Measurements from ENCODE around the gene DTYMK.

The DTYMK gene

DNA sequence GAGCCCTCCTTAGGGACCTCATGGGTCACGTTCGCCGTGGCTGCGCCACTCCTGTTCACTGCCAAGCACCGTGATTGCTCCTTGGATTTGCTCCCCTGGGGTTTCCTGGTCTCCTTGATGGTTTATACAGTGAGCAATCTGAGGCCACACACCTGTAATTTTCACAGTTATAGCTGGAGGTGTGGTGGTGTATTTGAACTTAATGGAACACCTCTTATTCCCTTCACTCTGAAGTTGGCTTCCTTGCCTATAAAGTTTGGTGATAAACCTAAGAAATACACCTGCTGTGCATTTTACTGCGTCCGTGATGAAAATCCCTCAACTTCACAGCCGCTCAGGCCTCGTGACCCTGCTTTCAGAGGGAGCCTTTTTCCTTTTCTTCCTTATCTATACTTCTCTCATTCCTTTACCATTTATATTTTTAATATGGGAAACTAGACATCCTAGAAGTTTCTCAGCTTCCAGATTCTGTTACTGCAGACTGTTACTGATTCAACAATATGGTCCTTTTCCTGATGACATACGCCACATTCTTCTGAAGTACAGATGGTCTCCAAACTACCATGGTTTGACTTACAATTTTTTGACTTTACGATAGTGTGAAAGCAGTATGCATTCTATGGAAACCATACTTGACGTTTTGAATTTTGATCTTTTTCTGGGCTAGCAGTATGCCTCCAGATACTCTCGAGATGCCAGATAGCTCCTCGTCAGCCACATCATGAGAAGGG is 40.5 kb downstream of the DTYMK start:
- DNase-seq: no peak

DNA sequence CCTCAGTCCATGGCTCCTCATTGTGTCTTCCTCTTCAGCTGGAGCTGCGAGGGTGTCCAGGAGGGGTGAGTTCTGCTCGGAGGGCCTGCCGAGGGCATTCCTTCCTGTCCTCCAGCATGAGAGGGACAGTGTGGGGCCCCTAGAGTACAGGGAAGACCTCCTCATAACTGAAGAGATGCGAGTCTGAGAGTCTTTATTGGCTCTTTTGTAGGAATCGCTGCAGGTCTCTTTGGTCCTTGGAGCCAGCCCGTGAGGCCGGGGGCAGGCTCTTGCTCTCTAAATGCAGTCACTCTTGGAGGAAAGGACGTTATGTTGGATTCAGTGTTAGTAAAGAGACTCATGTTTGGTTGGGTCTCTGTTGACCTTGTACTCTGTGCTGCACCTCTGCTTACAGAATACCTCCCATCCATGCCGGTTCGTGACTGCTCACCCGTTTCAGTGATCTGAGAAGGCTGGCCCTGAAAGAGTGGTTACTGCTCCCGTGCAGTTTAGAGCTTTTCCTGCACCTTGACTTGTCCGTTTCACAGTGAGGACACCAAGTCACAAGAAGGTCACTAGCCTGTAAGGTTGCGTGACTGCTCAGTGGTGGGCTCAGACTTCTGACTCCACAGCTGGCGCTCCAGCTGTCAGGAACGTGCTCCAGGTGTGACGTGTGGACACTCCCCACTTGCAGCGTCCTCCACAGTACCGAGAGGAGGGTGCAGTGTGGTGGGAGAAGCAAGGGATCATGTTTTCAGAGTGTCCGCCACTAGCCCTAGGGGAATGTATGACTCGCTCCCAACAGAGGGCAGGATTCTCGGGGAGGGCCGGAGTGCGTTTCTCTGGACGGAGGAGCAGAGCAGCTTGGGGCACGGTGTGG is 41.3 kb downstream of the DTYMK start:
- DNase-seq: no peak

DNA sequence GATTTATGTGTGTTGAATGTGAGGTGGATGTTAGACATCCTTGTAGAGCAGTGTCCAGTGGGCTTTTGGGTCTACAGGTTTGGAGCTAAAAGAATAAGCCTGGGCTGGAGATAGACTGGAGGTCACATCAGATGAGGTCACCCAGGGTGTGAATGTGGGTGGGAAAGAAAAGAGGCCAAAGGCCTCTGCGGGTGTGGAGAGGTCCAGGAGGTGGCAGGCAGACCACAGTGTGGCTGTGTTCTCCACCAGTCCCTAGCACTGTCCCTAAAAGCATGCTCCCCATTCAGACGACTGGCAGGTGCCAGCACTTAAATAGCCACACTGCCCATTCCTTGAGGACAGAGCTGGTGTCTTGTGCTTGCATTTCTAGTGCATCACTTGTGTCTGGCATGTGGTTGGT is 45.0 kb downstream of the DTYMK start:
- no peak for DNase-seq

DNA sequence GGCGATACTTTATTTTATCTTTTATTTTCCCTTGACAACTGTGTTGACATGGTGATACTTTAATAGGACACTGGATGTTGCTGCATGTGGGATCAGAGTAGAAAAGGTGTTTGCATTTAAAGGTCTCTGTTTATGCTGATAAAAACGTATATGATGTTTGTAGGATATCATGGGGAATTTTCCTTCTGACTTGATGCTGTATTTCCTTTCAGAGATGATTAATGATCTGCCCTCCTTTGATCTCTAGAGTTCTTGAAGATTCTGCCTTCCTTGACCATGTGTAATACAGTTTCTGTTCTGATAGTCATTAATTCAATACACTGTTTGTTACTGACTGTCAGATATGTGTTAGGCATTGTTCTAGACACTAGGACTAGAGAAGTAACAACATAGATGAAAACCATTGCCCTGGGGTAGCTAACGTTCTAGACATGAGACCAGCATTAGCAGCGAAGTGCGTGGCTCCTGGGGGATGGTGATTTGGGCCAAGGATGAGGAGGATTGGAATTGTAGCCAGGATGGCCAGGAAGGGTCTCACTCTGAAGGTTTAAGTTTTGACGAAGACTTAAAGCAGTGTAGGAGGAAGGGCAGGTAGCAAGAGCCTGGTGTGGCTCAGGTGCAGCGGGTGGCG is 46.3 kb downstream of the DTYMK start:
- no peak for DNase-seq

DNA sequence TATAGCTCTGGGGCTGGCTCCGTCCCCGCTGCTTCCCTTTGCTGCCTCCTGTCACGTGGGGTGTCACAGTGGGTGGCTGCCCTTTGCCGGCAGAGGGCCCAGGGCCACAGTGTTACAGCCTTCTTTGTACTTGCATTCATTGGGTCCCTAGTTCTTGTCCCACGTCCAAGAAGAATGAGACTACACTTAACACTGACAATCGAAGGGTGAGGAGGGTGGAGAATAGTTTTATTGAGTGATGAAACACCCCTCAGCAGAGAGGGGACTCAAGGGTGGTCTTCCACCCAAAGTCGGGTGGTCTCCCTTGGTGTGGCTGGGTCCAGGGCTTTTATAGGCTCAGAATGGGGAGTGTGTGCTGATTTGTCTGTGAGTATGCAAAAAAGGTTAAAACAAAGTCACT is 47.2 kb downstream of the DTYMK start:
- DNase-seq: no peak

DNA sequence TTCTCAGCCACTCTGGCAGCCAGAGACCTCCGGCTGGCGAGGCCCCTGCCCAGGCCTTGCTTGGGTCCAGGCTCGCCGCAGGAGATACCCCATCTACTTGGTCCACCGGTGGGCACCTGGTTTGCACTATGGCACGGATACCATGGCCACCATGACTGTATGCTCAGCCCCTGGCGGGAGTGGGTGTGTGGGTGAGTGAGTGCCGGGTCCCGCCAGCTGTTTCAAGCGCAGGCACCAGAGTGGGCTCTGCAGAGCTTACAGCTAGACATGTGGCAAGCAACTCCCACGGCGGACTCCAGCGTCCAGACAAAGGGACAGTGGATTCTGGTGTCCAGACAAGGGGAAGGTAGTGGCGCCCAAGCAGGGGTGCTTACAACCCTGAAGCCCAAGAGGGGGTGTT is 47.7 kb downstream of the DTYMK start:
- DNase-seq: no peak

DNA sequence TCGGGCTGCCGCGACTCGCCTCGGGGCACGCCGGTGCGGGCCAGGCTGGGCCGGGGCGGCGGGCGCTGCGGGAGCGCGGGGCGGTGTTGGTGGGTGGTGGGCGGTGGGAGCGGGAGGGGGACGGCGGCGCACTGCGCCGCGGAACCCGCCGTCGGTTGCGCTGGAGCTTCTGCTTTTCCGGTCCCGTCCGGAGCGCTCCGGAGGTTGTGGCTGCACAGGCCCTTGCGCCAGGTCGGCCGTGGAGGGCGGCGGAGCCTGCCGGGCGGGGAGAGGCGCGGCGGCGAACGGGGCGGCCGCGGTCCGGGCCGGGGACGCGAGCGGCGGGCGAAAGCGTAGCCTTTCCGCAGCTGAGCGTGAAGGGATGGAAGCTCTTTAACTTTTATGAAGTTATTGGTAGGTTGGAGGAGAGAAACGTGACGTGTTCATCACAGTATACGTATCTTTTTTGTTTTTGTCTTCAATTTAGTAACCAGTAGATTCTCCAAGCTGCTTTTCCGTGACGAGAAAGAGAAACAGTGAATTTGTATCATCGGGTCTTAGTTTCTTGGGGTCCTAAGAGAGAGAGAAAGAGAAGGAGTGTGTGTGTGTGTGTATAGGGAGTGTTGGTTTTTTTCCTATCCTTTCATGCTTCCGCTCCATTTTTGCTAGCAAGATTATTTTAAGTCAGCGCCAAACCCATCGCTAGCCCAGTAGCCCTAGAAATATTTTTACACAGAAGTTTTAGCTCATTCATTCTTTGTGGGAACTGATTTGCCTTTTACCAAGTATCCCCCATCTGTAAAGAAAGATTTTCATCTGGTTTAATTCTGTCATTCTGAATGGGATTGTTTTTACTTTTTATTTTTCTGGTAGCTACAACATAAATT is 48.6 kb downstream of the DTYMK start:
- DNase-seq: no peak

DNA sequence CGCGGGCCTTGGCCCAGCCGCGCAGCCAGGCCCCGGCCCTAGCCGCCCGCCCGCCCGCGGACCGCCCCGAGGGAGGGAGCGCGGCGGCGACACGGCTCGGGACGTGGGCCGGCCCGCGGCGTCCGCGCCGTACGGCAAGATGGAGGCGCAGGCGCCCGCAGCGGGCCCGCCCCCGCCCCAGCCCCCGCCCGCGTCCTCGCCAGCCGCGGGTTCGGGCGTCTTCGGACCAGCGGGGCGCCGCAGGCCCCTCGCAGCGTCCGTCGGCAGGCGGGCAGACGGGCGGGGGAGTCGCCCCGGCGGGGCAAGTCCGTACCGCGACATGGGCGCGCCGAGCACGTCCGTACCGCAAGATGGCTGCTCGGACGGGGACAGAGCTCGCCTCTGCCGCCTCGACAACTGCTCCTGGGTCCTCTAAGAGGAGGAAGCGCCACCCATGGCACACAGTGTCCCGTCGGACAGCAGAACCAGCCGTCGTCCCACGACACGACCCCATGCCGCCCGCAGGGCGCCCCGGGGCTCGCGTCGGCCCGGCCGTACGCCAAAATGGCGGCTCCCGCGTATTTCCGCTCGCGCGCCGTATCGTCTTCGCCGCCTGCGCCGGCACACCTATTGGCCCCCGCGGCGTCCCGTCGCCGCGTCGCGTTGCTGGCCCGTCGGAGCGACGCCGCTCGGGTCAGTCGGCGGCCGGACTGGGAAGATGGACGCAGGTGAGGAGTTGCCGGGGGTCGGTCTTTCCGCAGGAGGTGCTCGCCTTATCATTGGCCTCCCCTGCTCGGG is 49.4 kb downstream of the DTYMK start, which contains the start of the genes ATG4B and THAP4:
TSS of gene ATG4B (plus strand) at position 676 of the 777 bp plus-strand sequence. CDS start at position 698, 22 bp downstream.
TSS of gene THAP4 (minus strand) at position 141 of the 777 bp plus-strand sequence. CDS start 141 bp downstream, outside the sequence.
- DNase-seq: peak; percentile 71 to 79

DNA sequence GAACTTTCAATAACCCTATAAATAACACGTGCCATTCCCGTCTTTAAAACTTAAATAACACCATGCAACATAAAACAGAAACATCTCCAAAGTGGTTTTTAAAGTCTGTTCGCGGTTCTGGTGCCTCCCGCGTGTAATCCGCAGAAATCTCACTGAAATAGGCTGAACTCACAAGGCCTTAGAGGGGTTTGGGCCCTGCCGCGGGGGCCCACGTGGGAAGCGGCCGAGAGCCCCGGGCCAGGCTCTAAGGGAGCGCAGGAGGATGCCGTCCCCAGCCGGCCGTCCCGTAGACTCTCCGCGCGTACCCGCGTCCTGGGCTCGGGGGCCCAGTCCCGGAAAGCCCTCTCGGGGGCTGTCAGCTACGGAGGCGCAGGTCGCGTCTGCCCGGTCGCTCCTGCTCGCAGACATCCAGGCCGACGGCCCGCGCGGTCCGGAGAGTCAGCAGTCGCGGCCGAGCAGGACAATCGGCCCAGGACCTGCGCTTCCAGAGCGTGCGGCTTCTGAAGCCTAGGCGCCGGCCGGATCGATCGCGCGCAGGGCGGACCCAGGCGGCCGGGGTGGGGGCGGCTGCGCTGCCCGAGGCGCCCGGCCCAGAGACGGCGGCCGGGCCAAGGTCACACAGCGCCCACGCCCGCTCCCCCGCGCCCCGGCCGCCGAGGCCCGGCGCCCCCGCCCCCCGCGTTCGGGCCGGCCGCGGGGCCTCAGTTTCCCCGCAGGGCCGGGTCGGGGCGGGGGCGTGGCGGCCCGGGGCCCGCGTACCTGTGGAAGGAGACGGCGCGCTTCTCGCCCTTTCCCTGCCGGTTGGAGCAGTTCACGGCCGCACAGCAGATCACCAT is 50.2 kb downstream of the DTYMK start:
- DNase-seq: peak in 1 of 2 donors; percentile 28

DNA sequence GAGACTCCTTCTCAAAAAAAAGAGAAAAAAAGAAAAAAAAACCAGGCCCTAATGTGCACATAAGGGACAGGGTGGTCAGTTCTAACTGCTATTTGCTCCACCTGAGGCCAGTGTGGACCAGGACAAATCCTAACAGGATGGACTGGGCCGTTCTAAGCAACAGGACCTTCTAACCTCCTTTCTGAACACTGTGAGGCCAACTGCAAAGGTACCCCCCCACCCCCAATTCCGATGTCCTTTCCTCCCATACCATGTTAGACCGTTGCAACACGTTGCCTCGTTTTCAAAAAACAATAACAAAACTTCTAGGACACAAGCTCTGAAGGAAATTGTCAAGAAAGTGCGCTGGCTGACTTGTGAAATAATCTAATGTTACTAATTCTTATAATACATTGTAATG is 50.9 kb downstream of the DTYMK start:
- DNase-seq: no peak

DNA sequence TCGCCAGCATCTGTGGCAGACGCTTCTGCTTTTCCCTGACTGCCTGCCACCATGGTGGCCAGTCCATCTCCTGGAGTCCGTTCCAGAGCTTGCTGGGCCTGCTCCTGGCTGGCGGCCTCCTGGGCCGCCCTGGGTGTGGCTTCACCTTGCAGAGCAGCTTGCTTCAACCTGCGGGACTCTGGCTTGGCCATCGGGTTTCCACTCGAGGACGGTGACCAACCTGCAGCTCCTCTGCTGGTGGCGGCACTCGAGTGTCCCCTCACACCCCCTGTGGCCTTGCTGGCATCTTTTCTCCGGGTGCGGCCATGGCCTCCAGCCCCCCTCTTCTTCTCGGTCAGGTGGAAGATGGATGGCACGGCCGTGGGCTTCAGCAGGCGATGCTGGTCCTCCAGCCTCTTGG is 53.1 kb downstream of the DTYMK start:
- DNase-seq: no peak

DNA sequence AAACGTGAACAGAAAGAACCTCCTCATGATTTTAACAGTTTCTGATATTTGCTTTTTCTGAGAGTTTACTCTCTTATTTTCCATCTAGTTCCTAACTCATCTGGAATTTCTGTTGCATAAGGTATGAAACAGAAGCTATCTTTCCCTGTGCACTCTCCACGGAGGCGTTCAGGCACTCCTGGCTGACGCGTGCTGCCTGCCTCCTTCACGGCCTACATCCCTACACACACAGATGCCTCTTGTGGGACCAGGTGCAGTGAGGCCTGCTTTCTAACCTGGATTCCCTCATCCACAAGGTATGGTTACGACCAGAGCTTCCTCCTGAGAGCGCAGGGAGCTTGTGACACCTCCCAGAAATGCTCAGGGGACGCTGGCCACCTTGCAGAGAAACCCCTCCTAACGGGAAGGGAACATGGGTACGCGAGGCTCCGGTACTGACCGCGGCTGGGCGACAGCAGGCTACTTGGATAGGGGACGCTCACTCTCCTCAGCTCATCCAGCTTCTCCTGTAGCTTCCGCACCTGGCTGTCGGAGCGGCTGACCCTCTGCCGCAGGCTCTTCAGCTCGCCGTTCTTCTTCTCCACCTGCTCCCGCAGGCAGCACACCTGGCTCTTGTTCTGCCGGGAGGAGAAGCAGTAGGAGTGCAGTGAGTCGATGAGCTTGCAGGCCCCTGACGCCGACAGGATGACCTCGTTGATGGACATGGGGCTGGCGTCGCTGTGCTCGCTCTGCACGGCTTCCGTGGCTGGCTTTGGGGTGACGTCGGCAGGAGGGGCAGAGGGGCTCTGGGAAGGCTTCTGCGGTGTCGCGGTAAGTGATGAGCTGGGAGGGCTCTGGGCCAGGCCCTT is 53.9 kb downstream of the DTYMK start:
- no peak for DNase-seq

DNA sequence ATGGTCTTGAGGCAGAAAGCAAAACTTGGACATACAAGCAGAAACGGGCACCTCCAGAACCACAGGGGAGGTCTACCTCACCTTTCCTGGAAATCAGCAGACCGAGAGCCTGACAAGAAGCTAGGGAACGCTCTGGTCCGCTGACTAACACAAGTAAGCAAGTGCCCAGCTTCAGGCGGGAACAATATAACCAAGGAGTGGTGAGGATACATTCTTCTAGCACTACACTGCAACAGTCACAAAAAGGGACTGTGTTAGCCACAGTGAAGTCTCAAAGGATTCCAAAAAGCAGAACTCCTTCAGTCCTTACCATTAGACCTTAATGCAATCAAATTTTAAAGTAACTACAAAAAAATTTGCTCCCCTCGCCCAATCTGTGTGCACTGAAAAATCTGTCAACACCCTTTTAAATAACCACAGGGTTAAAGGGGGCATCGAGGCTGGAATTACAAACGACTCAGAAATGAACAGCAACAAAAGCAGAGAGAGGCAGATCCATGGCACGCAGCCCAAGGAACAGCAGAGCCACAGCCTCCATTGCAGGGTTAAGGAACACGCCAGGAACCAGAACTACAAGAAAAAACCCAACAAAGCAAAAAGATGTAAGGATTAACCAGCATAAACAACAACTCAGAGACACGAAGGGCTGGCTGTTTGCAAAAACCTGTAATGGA is 56.7 kb downstream of the DTYMK start:
- no peak for DNase-seq

DNA sequence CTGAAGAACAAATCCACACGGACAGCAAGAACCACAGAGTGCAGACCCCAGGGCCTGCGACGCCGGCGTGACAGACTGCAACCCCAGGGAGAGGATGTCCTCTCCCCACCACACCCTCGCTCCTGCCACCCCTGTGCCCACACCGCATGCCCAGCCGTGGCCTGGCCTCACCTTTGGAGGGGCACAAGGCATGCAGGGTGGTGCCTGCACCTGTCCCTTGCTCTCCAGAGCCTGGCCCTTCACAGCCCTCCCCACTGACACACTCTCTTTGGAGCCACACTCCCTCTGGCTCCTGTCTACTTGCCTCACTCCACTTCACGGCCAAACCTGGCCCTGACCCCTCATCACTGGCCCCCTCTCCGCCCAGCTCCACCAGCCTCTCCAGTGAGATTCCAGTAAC is 58.9 kb downstream of the DTYMK start:
- no peak for DNase-seq
